SK-N-MC (cell line): ENCODE measurements around the gene DNAJC10.
"Not testable (repeated sequence)": the region's sequence is repeated elsewhere in the genome, so short reads cannot be mapped to it uniquely, and the experiment has no call there.

Source experiments
- DNase-seq: peaks from one replicate; pipeline ENCODE4 v3.0.0-alpha.2; 2011; ENCODE audit warnings: low read depth, low spot score
- H3K27ac ChIP-seq: fragments of 200-600 bp; sonication (generic); 2 replicates; pipeline ENCODE4 v1.5.1; 2016; ENCODE audit warnings: mixed run types
- H3K36me3 ChIP-seq: fragments of 200-600 bp; sonication (generic); 2 replicates; pipeline ENCODE4 v1.6.1; 2017; ENCODE audit warnings: antibody characterized with exemption, low read length, mixed read lengths; ENCODE audit not compliant: insufficient read depth
- H3K4me3 ChIP-seq: fragments of 200-600 bp; sonication (generic); 2 replicates; pipeline ENCODE4 v1.5.1; 2016
- H3K9ac ChIP-seq: fragments of 200-600 bp; sonication (generic); 2 replicates; pipeline ENCODE4 v1.8.0; 2017; ENCODE audit warnings: mixed run types, mixed read lengths; ENCODE audit not compliant: insufficient read length
- H3K9me3 ChIP-seq: fragments of 200-600 bp; sonication (generic); 2 replicates; pipeline ENCODE4 v1.6.1; 2017; ENCODE audit warnings: low read depth, mild to moderate bottlenecking, antibody characterized with exemption, low read length, moderate library complexity, mixed read lengths
- EZH2 ChIP-seq: fragments of 200-600 bp; sonication (generic); IDR thresholded peaks from one replicate; pipeline ENCODE4 v1.6.1; 2017; ENCODE audit warnings: antibody characterized with exemption
- FOXP2 ChIP-seq: optimal IDR thresholded peaks from 2 replicates; pipeline ENCODE3; 2011; ENCODE audit warnings: mild to moderate bottlenecking, moderate library complexity; ENCODE audit not compliant: insufficient read depth; ENCODE audit errors: extremely low read length, control extremely low read depth
- POLR2AphosphoS5 ChIP-seq: IDR thresholded peaks from 2 replicates; pipeline ENCODE4 v1.6.1; 2012; ENCODE audit warnings: mild to moderate bottlenecking, low read depth, low read length, borderline replicate concordance

The DNAJC10 gene

DNA sequence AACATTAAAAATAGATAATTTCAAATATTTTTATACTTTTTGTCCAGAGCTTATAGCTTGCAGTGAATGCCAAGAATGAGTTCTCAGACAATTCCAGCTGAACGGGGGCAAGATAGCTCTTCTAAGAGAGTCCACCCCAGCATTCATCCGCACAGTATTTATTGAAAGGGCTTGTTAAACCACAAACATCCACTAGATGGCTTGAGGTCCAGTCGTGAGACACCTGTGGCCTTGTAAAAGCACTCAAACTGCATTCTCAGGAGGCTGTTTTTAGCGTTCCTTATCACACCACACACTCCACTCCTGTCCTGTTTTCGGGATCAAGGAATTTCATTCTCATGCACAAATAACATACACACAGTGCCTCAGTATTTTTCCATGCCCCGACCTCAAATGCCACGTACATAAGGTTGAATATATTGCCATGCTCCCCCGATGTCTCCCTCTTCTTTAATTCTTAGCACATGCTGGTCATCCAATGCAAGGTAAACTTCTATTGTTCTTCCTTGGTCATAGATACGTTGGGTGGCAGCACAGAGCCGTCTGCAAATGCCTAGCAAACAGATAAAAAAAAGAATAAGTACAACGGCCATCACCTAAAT is 47.4 kb downstream of the DNAJC10 start:
- TF ChIP-seq POLR2AphosphoS5 (no peak), EZH2 (no peak), FOXP2 (no peak)
- H3K36me3 ChIP-seq = peaks cover 67% of the 10 kb centered on the region
- no peak overlapping the region for H3K27ac ChIP-seq
- H3K9ac ChIP-seq = no peak overlapping the region
- H3K4me3 ChIP-seq = no peak overlapping the region
- H3K9me3 ChIP-seq = no peaks in the 10 kb centered on the region
- no peak for DNase-seq

DNA sequence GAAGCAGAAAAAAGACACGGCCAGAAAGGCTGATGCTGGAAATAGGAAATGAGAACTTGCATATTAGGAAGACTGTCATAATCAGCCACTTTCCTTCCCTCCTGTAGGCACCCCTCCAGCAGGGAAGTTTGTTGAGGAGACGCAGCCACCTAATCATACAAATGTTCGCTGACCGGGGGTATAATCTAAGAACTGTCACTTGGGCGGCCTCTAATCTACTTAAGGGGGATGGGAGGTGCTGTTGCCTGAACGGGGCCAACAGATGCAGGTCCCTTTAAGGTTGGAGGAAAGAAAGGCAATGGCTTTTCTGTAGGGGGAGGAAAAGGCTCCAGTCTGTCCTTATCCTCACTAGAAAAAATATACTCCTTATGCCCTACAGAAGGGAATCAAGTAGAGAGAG is 50.6 kb downstream of the DNAJC10 start:
- no peak for DNase-seq
- Histone ChIP-seq H3K9ac (no peak overlapping the region), H3K36me3 (peaks cover 48% of the 10 kb centered on the region), H3K9me3 (no peaks in the 10 kb centered on the region), H3K27ac (no peak overlapping the region), H3K4me3 (no peak overlapping the region)
- TF ChIP-seq POLR2AphosphoS5 (no peak), EZH2 (no peak), FOXP2 (no peak)

DNA sequence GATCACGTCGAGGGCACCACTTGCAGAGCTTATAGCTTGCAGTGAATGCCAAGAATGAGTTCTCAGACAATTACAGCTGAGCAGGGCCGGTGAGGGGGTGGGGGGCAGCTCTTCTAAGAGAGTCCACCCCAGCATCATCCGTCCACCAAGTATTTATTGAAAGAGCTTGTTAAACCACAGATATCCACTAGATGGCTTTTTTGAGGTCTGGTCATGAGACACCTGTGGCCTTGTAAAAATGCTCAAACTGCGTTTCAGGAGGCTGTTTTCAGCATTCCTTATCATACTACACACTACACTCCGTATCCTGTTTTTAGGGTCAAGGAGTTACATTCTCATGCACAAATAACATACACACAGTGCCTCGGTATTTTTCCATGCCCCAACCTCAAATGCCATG is 51.5 kb downstream of the DNAJC10 start:
- H3K9ac ChIP-seq = no peak overlapping the region
- DNase-seq = no peak
- H3K36me3 ChIP-seq = peaks cover 44% of the 10 kb centered on the region
- no peak overlapping the region for H3K27ac ChIP-seq
- TF ChIP-seq POLR2AphosphoS5 (no peak), FOXP2 (no peak), EZH2 (no peak)
- H3K9me3 ChIP-seq = no peaks in the 10 kb centered on the region
- no peak overlapping the region for H3K4me3 ChIP-seq

DNA sequence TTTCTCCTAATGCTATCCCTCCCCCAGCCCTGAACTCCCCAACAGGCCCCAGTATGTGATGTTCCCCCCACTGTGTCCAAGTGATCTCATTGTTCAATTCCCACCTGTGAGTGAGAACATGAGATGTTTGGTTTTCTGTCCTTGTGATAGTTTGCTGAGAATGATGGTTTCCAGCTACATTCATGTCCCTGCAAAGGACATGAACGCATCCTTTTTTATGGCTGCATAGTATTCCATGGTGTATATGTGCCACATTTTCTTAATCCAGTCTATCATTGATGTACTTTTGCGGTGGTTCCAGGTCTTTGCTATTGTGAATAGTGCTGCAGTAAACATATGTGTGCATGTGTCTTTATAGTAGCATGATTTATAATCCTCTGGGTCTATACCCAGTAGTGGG is 52.9 kb downstream of the DNAJC10 start:
- H3K4me3 ChIP-seq, H3K9me3 ChIP-seq, DNase-seq, H3K27ac ChIP-seq, H3K9ac ChIP-seq: not testable (repeated sequence)
- H3K36me3 ChIP-seq = peaks cover 37% of the 10 kb centered on the region

- Histone ChIP-seq H3K4me3 (no peak overlapping the region), H3K27ac (no peak overlapping the region), H3K9ac (no peak overlapping the region), H3K36me3 (peaks cover 51% of the 10 kb centered on the region), H3K9me3 (no peaks in the 10 kb centered on the region; the same call in 1 of the 2 replicates)
- DNase-seq = no peak
- TF ChIP-seq FOXP2 (no peak), POLR2AphosphoS5 (no peak), EZH2 (no peak)
These were observed 63.3 kb downstream of the DNAJC10 start for GRCh38 chr2:182779323-182779722.

GRCh38 chr2:182781099-182781498 is 65.0 kb downstream of the DNAJC10 start:
- not testable (repeated sequence) for H3K27ac ChIP-seq, H3K4me3 ChIP-seq, H3K9me3 ChIP-seq, H3K9ac ChIP-seq, DNase-seq
- peaks cover 34% of the 10 kb centered on the region for H3K36me3 ChIP-seq

GRCh38 chr2:182782686-182783085 is 66.6 kb downstream of the DNAJC10 start:
- not testable (repeated sequence) for DNase-seq

DNA sequence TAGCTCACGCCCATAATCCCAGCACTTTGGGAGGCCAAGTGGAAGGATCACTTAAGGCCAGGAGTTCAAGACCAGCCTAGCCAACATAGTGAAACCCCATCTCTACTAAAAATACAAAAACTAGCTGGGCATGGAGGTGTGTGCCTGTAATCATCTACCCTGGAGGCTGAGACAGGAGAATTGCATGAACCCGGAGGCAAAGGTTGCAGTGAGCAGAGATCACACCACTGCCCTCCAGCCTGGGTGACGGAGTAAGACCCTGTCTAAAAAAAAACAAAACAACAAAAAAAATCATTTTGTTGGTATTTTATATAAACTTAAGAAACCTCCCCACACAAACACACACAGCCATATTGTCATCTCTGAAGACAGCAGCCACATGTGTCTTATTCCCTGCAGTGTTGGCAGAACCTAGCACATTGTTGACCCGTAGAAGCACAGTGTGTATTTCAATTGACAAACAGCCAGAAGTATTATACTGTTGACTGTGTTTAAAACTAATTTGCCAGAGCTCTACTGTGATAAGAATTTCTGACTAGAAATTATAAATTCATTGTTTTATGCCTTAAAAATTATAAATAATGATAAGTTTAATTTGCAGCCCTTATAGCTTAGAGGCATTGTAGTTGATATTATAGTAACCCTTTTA is 68.1 kb downstream of the DNAJC10 start:
- no peak overlapping the region for H3K27ac ChIP-seq
- H3K4me3 ChIP-seq = no peak overlapping the region
- no peaks in the 10 kb centered on the region; the same call in 1 of the 2 replicates for H3K9me3 ChIP-seq
- no peak for DNase-seq
- no peak for TF ChIP-seq POLR2AphosphoS5
- no peak overlapping the region for H3K9ac ChIP-seq
- peaks cover 12% of the 10 kb centered on the region for H3K36me3 ChIP-seq

More at GRCh38 chr2:182782686-182783085, 66.6 kb downstream of the DNAJC10 start:
- H3K9me3 ChIP-seq, H3K4me3 ChIP-seq, H3K27ac ChIP-seq, H3K9ac ChIP-seq: not testable (repeated sequence)
- peaks cover 20% of the 10 kb centered on the region for H3K36me3 ChIP-seq

DNA sequence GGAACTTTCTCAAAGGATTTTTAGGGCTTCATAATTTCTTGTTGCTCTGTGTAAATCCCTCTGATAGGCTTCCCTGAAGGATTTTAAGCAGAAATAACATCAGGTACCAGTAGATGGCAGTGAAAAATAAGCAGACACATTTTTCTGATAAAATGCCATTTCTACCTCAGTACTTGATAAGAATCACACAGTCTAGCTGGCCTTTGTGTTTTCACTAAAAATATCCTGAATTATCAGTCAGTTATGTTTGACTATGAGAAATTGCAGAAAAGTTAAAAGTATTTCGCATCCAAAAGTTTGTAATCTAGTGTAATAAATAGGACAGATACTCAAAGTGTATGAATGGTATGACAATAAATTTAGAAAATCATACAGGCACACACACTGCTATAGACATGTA is 68.7 kb downstream of the DNAJC10 start:
- Histone ChIP-seq H3K27ac (no peak overlapping the region), H3K9me3 (no peaks in the 10 kb centered on the region; the same call in 1 of the 2 replicates), H3K4me3 (no peak overlapping the region), H3K9ac (no peak overlapping the region), H3K36me3 (peaks cover 9% of the 10 kb centered on the region)
- TF ChIP-seq EZH2 (no peak), POLR2AphosphoS5 (no peak), FOXP2 (no peak)
- peak; percentile 58 for DNase-seq
